Measurements from ENCODE around the gene FAM13C. TPM values are rescaled to one million over a fixed set of nuclear protein-coding genes. Genes with fewer than 3 reads are reported as not detected.

The FAM13C gene
- total RNA-seq, 2 donors from 2014 or later: 56.7 to 66.7 TPM

- Histone ChIP-seq H3K27me3 (replicated peaks; ENCODE audit: insufficient read depth) (no peaks in the 10 kb centered on the region), H3K9me3 (no peaks in the 10 kb centered on the region), H3K36me3 (no peaks in the 10 kb centered on the region), H3K27ac (peak overlapping the region in 1 of 2 donors; percentile 80), H3K4me3 (no peak overlapping the region), H3K4me1 (replicated peaks) (peaks cover 21% of the 10 kb centered on the region)
- intact Hi-C loops (cut with DNase I): no loop called here
- TF ChIP-seq POLR2A (IDR thresholded peaks at IDR 0.05) (no peak), POLR2AphosphoS5 (IDR thresholded peaks at IDR 0.05) (no peak)
- TF ChIP-seq, protein P1, sequence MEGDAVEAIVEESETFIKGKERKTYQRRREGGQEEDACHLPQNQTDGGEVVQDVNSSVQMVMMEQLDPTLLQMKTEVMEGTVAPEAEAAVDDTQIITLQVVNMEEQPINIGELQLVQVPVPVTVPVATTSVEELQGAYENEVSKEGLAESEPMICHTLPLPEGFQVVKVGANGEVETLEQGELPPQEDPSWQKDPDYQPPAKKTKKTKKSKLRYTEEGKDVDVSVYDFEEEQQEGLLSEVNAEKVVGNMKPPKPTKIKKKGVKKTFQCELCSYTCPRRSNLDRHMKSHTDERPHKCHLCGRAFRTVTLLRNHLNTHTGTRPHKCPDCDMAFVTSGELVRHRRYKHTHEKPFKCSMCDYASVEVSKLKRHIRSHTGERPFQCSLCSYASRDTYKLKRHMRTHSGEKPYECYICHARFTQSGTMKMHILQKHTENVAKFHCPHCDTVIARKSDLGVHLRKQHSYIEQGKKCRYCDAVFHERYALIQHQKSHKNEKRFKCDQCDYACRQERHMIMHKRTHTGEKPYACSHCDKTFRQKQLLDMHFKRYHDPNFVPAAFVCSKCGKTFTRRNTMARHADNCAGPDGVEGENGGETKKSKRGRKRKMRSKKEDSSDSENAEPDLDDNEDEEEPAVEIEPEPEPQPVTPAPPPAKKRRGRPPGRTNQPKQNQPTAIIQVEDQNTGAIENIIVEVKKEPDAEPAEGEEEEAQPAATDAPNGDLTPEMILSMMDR (IDR thresholded peaks at IDR 0.05): no peak
- no peak for DNase-seq (ENCODE audit: low spot score)
Measured at GRCh38 chr10:59324597-59324996, 37.8 kb downstream of the FAM13C start.

DNA sequence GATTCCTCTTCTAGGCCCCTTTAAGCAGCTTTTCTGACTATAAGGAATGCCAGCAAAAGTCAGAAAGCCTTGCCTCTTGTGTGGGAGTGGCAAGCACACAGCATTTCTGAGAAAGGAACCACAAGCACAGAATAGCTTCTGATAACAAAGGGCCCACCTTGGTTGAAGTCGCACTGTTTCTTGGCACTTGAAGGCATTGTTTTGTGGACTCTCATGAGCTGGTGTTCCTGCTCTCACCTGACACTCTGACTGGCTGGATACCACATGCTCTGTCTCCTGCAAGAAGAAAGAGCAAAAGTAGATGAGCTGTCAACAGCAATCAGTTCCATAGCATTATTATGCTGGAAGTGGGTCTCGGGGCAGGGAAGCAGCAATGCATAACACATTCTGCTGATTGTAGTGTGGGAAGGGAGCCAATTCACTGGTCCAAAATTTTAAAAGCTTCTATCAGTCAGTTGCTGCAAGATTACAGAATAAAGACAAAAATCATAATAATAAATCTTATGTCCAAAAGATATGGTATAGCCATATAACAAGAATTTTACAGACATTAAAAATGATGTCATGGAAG is 38.4 kb downstream of the FAM13C start:
- TF ChIP-seq, protein P1 (IDR thresholded peaks at IDR 0.05): no peak
- TF ChIP-seq POLR2A (IDR thresholded peaks at IDR 0.05) (no peak), POLR2AphosphoS5 (IDR thresholded peaks at IDR 0.05) (no peak)
- Histone ChIP-seq H3K36me3 (no peaks in the 10 kb centered on the region), H3K4me3 (no peak overlapping the region), H3K27ac (peak overlapping the region; percentile 68 to 80), H3K27me3 (replicated peaks; ENCODE audit: insufficient read depth) (no peaks in the 10 kb centered on the region), H3K9me3 (no peaks in the 10 kb centered on the region), H3K4me1 (replicated peaks) (peaks cover 21% of the 10 kb centered on the region)
- 48% methylated on average over 2 of the region's 2 CpGs for WGBS
- DNase-seq (ENCODE audit: low spot score): no peak
- intact Hi-C loops (cut with DNase I): no loop called here

- intact Hi-C loops (cut with DNase I): no loop called here
- Histone ChIP-seq H3K36me3 (no peaks in the 10 kb centered on the region), H3K4me3 (no peak overlapping the region), H3K27me3 (replicated peaks; ENCODE audit: insufficient read depth) (no peaks in the 10 kb centered on the region), H3K4me1 (replicated peaks) (peaks cover 21% of the 10 kb centered on the region), H3K27ac (peak overlapping the region; percentile 68 to 80), H3K9me3 (no peaks in the 10 kb centered on the region)
- TF ChIP-seq POLR2A (IDR thresholded peaks at IDR 0.05) (no peak), POLR2AphosphoS5 (IDR thresholded peaks at IDR 0.05) (peak; percentile 80)
- TF ChIP-seq, protein P1 (IDR thresholded peaks at IDR 0.05): peak in 1 of 4 experiments; percentile 21
- DNase-seq (ENCODE audit: low spot score): peak; percentile 46
- 20% methylated on average over 2 of the region's 2 CpGs for WGBS
Measured at GRCh38 chr10:59323036-59323459, 39.3 kb downstream of the FAM13C start.

DNA sequence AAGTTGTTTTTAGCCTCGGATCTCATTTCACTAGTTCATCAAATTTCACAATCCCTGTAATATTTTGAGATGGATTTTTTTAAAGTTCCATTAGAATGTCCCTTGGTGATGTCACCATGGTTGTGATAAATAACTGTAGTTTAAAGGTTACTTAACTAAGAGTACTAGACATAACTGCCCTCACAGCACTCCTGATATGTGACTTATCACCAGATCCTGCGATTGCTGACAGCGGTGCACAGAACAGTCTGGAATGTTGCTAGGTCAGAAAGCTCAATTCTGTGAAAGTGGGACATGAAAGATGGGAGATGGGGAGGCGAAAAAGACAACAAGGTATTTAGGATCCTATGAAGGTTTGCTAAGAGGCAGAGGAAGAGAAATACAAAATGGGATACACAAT is 40.2 kb downstream of the FAM13C start:
- 64% methylated on average over 4 of the region's 4 CpGs for WGBS

More for the DNA sequence above, 40.2 kb downstream of the FAM13C start:
- TF ChIP-seq, protein P1 (IDR thresholded peaks at IDR 0.05): no peak
- TF ChIP-seq POLR2AphosphoS5 (IDR thresholded peaks at IDR 0.05) (no peak), POLR2A (IDR thresholded peaks at IDR 0.05) (no peak)
- Histone ChIP-seq H3K27me3 (replicated peaks; ENCODE audit: insufficient read depth) (no peaks in the 10 kb centered on the region), H3K4me3 (no peak overlapping the region), H3K4me1 (replicated peaks) (peaks cover 21% of the 10 kb centered on the region), H3K27ac (peak overlapping the region; percentile 22 to 80), H3K9me3 (no peaks in the 10 kb centered on the region), H3K36me3 (no peaks in the 10 kb centered on the region)
- no peak for DNase-seq (ENCODE audit: low spot score)
- intact Hi-C loops (cut with DNase I): no loop called here

Data from prostate gland (tissue), 2 donors.